ENCODE measurements around the gene CNBD2.
"Not testable (repeated sequence)": the region's sequence is repeated elsewhere in the genome, so short reads cannot be mapped to it uniquely, and the experiment has no call there.

The CNBD2 gene

DNA sequence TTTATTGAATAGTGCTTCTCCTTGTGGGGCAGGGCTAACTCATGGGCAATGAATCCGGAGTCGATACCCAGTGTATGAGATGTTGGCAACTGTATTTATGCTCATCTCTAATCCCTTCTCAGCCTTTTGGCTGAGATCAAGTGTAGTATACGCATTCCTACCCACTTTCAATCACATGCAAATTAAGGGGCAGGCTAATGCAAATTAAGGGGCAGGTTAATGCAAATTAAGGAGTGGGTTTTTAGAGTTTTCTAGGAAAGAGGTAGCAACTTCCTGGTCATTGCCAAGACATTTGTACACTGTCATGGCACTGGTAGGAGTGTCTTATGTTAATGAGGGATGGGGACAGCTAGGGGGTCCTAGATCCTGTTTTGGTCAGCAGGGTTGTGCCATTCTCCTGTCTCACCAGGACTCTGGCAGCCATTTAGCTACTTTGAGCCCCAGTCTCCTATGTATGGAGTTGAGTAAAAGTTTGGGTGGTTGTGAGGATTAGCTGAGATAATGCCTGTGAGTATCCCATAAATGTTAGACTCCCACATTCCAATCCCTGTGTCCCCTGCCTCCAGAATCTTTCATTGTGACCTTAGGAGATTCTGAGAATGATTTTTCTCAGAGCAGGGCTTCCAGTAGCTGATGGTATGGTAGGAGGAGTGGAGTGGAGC is at the start of gene CNBD2:
TSS of gene CNBD2 (plus strand) at position 612 of the 662 bp plus-strand sequence. CDS start 173 bp downstream, outside the sequence.
- no peak for DNase-seq (ENCODE audit: extremely low read depth in 1 of 2, low read depth in 1 of 2)

DNA sequence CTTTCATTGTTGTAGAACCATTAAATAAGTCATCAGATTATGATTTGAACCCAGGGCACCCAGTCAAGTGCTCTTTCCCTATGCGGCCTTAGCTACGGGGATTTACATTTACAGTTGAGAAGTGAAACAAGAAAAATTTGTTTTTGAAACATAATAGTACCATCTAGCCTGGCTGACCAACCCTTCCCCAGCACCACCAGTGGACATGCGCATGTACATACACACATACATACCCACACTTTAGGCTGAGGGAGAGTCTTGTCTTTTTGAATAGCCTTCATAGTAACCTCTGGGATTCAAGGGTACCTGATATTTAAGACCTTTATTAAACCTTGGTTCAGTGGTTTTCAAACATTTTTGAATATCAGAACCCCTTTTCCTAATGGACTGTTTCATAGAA is 47.9 kb upstream of the CNBD2 start:
- DNase-seq (ENCODE audit: extremely low read depth in 1 of 2, low read depth in 1 of 2) = no peak

DNA sequence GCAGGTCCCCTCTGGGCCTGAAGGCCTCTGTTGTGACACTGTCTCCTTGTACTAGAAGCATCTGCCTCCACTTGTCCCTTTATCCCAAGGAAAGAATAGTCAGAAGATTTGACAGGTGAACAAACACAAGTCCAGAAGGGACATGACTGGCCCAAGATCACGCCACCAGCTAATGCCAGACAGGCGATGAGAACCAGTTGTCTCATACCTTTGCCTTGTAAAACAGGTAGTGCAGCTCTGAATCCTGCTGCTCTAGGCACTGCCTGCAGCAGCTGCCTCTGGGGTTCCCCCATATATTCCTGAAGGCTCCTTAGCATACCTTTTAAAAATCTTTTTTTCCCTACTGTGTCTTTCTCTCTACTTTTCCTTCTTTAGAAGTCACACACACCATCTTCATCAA is 39.1 kb upstream of the CNBD2 start:
- DNase-seq (ENCODE audit: extremely low read depth in 1 of 2, low read depth in 1 of 2) = no peak

GRCh38 chr20:35934050-35934449 is 34.3 kb upstream of the CNBD2 start:
- no peak for DNase-seq (ENCODE audit: extremely low read depth in 1 of 2, low read depth in 1 of 2)

- DNase-seq (ENCODE audit: extremely low read depth in 1 of 2, low read depth in 1 of 2) = no peak
Observed at GRCh38 chr20:35939264-35939663, 29.1 kb upstream of the CNBD2 start.

- DNase-seq (ENCODE audit: extremely low read depth in 1 of 2, low read depth in 1 of 2) = no peak
Observed at GRCh38 chr20:35941620-35942019, 26.8 kb upstream of the CNBD2 start.

- no peak for DNase-seq (ENCODE audit: extremely low read depth in 1 of 2, low read depth in 1 of 2)
Observed at GRCh38 chr20:35942243-35942642, 26.1 kb upstream of the CNBD2 start.

DNA sequence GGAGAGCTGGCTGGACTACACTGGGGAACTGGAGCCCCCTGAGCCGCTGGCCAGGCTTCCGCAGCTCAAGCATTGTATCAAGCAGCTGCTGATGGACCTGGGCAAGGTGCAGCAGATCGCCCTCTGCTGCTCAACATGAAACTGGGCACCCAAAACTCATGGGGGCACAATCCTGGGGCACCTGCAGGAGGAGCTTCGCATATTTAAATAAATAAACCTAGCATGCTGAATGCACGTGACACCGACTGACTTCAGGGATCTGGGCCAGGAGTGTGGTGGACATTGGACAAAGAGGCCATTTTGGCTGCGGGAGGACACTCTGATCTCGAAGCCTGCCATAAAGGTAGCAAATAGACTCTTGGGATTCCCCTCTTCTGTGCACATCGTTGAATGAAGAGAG is 20.9 kb upstream of the CNBD2 start:
- DNase-seq (ENCODE audit: extremely low read depth in 1 of 2, low read depth in 1 of 2) = no peak

- DNase-seq (ENCODE audit: extremely low read depth in 1 of 2, low read depth in 1 of 2) = no peak
Observed at GRCh38 chr20:35947907-35948306, 20.5 kb upstream of the CNBD2 start.

GRCh38 chr20:35950093-35950492 is 18.3 kb upstream of the CNBD2 start:
- DNase-seq (ENCODE audit: extremely low read depth in 1 of 2, low read depth in 1 of 2) = no peak

- DNase-seq (ENCODE audit: extremely low read depth in 1 of 2, low read depth in 1 of 2) = not testable (repeated sequence)
Observed at GRCh38 chr20:35952080-35952479, 16.3 kb upstream of the CNBD2 start.

- no peak for DNase-seq (ENCODE audit: extremely low read depth in 1 of 2, low read depth in 1 of 2)
Observed at GRCh38 chr20:35952480-35953386, 15.7 kb upstream of the CNBD2 start.

DNA sequence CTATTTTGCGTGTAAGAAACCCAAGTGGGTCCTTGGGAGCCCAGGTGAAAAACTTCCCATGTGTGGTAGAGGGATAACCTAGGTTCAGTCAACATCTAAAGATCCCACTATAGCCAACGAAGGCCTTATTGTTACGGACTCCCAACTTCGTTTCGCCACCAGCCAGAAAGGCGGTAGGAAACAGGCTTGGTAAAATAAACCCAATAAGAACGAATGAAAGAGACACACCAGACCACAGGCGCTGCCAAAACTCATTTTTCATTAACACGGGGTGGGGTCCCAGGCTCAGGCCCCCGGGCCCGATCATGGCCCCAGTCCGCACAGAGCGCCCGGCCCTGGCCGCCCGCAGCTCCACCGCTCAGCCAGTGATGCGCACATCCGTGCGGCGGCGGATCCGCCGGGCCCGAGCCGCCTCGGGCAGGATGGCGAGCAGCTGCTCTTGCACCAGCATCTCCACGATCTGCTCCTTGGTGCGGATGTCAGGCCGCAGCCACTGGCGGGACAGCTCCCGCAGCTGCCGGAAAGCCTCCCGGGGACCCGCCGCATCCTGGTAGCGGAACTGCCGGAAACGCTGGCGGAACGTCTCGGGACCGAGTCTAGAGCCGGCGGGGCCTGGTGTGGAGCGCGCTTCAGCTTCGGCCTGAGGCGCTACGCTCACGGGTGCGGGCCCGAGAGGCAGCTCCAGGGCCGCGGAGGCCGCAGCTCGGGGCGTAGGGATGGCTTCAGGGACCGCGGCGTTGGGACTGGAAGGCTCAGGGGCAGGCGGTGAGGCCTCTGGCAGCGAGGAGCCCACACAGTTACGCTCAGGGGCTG is 14.8 kb upstream of the CNBD2 start:
- DNase-seq (ENCODE audit: extremely low read depth in 1 of 2, low read depth in 1 of 2) = peak; percentile 21 to 44

GRCh38 chr20:35954200-35954906 is 14.0 kb upstream of the CNBD2 start, which contains the start of gene SCAND1:
TSS of gene SCAND1 (minus strand) at chr20:35954502. CDS start at chr20:35954284, 218 bp downstream.
- DNase-seq (ENCODE audit: extremely low read depth in 1 of 2, low read depth in 1 of 2) = peak; percentile 93 to 95

DNA sequence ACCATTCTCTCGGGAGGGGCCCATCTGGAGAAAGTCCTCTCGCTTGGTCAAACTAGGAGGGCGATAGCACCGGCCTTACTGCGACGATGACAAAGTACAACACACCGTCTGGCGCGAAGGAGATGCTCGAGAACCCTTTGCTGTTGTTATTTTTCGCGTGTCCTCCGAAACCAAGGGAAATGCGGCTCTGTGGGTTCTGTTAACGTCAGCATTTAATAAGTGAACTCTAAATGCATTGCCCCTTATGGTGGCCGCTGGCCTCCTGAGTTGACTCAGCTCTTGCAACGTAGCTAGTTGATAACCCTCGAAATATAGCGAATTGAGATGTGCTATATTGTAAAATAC is 13.5 kb upstream of the CNBD2 start:
- no peak for DNase-seq (ENCODE audit: extremely low read depth in 1 of 2, low read depth in 1 of 2)

GRCh38 chr20:35956616-35957015 is 11.8 kb upstream of the CNBD2 start:
- DNase-seq (ENCODE audit: extremely low read depth in 1 of 2, low read depth in 1 of 2) = no peak

GRCh38 chr20:35959291-35959690 is 9.1 kb upstream of the CNBD2 start:
- not testable (repeated sequence) for DNase-seq (ENCODE audit: extremely low read depth in 1 of 2, low read depth in 1 of 2)

DNA sequence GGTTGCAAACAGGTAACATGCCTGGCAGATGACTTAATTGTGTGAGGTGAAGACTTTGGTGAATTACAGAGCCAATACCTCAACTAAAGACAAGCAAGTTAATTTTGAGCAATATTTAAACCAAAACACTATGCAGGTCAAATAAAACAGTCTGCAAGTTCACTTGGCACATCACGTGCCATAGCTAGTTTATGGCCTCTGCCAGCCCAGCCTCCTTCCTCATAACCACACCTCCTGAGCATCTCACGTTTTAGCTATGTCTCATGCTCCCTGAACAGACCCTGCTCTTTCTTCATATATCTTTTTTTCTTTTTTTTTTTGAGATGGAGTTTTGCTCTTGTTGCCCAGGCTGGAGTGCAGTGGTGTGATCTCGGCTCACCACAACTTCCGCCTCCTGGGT is 4.5 kb upstream of the CNBD2 start:
- DNase-seq (ENCODE audit: extremely low read depth in 1 of 2, low read depth in 1 of 2) = no peak

- DNase-seq (ENCODE audit: extremely low read depth in 1 of 2, low read depth in 1 of 2) = no peak
Observed at GRCh38 chr20:35968930-35969329, 540 bp downstream of the CNBD2 start.

GRCh38 chr20:35971981-35972380 is 3.6 kb downstream of the CNBD2 start:
- DNase-seq (ENCODE audit: extremely low read depth in 1 of 2, low read depth in 1 of 2) = no peak

- no peak for DNase-seq (ENCODE audit: extremely low read depth in 1 of 2, low read depth in 1 of 2)
Observed at GRCh38 chr20:35972462-35972861, 4.1 kb downstream of the CNBD2 start.

All from activated CD8-positive, alpha-beta memory T cell treated with anti-CD3 and anti-CD28 coated beads for 1 hour (primary cell).